Activated CD4-positive, alpha-beta memory T cell treated with anti-CD3 and anti-CD28 coated beads, Interleukin-2, amount 10 ng/mL, durations not matched to agents 7 days and 5 days (primary cell): ENCODE data around the gene MYO7A. TPM values are rescaled to one million over a fixed set of nuclear protein-coding genes. Genes with fewer than 3 reads are reported as not detected.
"Not testable (repeated sequence)": the region's sequence is repeated elsewhere in the genome, so short reads cannot be mapped to it uniquely, and the experiment has no call there.

Source experiments
- CTCF ChIA-PET: fragments of 350-600 bp; sonication (Branson Sonifier 250); formaldehyde crosslinking; loops from one replicate; lab custom pipeline; 2021; ENCODE audit warnings: antibody characterized with exemption, inconsistent platforms; lab: Charles Lee
- POLR2A ChIA-PET: fragments of 350-600 bp; sonication (Branson Sonifier 250); formaldehyde crosslinking; loops from one replicate; lab custom pipeline; 2021; ENCODE audit warnings: antibody characterized with exemption; lab: Charles Lee
- DNase-seq: peaks from one replicate; pipeline ENCODE4 v3.0.0-alpha.2; 2020
- H3K27ac Mint-ChIP-seq: one replicate; pipeline ENCODE4 v1.8.0; 2021; ENCODE audit warnings: mild to moderate bottlenecking, mixed read lengths
- H3K27me3 Mint-ChIP-seq: one replicate; pipeline ENCODE4 v1.8.0; 2021; ENCODE audit warnings: mixed read lengths
- H3K36me3 Mint-ChIP-seq: one replicate; pipeline ENCODE4 v1.8.0; 2021; ENCODE audit warnings: low read depth, mixed read lengths
- H3K4me1 Mint-ChIP-seq: one replicate; pipeline ENCODE4 v1.8.0; 2021; ENCODE audit warnings: mixed read lengths
- H3K4me3 Mint-ChIP-seq: one replicate; pipeline ENCODE4 v1.8.0; 2021; ENCODE audit warnings: mild to moderate bottlenecking, mixed read lengths
- H3K9me3 Mint-ChIP-seq: one replicate; pipeline ENCODE4 v1.8.0; 2021; ENCODE audit warnings: mixed read lengths
- total RNA-seq, 2 experiments: library from RNA; stranded (reverse); gene quantifications; one replicate each; pipeline ENCODE4 v1.2.3, GENCODE V29; 2021

MYO7A gene
- total RNA-seq, 2 experiments from 2014 or later = 0.35 to 0.50 TPM

GRCh38 chr11:77095551-77096490 is 32.2 kb upstream of the MYO7A start:
- ChIA-PET CTCF (interaction anchor here (1.4 kb wide), 1 partner anchor 176 kb away, joined by 3 read pairs; no protein-coding TSS in a partner anchor), POLR2A (no interaction called here)
- Mint-ChIP-seq H3K36me3 (no peaks in the 10 kb centered on the region), H3K4me3 (no peak overlapping the region), H3K9me3 (no peaks in the 10 kb centered on the region), H3K4me1 (peaks cover 4% of the 10 kb centered on the region), H3K27me3 (no peaks in the 10 kb centered on the region), H3K27ac (no peak overlapping the region)
- DNase-seq = no peak

- no peaks in the 10 kb centered on the region for H3K36me3 Mint-ChIP-seq
- DNase-seq = no peak
- no peak overlapping the region for H3K27ac Mint-ChIP-seq
- no peaks in the 10 kb centered on the region for H3K4me1 Mint-ChIP-seq
- H3K4me3 Mint-ChIP-seq = no peak overlapping the region
- ChIA-PET POLR2A (no interaction called here), CTCF (interaction anchor here (0.7 kb wide), 1 partner anchor 38 kb away, joined by 5 read pairs; no protein-coding TSS in a partner anchor)
- H3K27me3 Mint-ChIP-seq = no peaks in the 10 kb centered on the region
- H3K9me3 Mint-ChIP-seq = no peaks in the 10 kb centered on the region
Measured at GRCh38 chr11:77096591-77097019, 31.4 kb upstream of the MYO7A start.

DNA sequence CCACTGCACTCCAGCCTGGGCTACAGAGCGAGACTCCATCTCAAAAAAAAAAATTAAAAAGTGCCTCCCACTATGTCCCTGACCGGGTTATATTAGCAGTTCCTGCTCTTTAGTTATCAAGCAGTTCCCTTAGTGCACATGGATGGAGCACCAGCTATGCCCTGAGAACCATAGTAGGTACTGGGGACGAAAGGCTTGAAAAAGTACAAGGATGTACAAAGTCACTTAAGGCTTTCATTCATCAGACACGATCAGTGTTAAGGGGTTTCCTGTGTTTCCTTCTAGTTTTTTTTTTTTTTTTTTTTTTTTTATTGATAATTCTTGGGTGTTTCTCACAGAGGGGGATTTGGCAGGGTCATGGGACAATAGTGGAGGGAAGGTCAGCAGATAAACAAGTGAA is 30.9 kb upstream of the MYO7A start:
- H3K27ac Mint-ChIP-seq, H3K4me3 Mint-ChIP-seq, POLR2A ChIA-PET, H3K4me1 Mint-ChIP-seq, H3K27me3 Mint-ChIP-seq, DNase-seq, H3K9me3 Mint-ChIP-seq, H3K36me3 Mint-ChIP-seq: not testable (repeated sequence)
- CTCF ChIA-PET = interaction anchor here (0.7 kb wide), 1 partner anchor 37 kb away, joined by 5 read pairs; no protein-coding TSS in a partner anchor

DNA sequence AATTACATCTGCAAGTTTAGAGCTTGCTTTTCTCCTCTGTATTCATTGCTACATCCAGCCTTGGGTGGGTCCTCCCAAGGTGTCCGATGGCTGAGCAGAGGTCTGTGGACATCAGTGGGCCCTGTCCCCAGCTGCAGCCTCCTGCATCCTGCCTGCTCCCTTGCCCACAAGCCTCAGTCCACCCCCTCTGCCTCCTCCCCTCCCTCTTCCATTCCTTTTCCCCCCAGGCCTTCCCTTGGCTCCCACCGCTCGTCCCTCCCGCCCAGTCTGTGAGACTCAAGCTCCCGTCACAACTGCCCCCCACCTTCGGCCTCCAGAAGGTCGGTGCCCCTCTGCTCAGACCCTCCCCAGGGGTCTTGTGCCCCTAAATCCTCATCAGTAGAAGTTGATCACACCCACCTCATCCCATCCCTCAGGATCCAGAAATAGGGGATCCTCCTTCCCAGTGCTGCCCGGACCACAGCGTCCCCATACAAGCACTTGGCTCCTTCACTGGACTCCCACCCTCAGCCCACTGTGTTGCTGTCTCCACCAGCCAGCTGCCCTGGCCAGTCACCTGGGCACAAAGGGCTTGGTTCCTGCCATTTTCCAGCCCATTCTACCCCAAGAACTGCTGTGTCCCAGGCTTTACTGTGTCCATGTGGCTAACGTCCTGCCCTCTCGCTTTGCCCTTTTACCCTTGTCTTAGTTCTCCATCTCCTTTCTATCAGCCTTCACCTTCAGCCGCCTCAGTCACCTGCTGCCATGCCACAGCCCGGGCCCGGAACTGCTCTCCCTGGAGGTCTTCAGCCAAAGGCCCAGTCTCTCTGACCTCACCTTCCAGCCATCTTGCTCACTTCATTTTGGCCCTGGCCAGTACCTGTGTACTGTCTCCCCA is 27.6 kb upstream of the MYO7A start:
- ChIA-PET CTCF (interaction anchor here (1.1 to 1.6 kb wide), 2 partner anchors 9 to 10 kb away, joined by 4 to 6 read pairs; no protein-coding TSS in a partner anchor), POLR2A (no interaction called here)
- no peak overlapping the region for H3K27ac Mint-ChIP-seq

DNA sequence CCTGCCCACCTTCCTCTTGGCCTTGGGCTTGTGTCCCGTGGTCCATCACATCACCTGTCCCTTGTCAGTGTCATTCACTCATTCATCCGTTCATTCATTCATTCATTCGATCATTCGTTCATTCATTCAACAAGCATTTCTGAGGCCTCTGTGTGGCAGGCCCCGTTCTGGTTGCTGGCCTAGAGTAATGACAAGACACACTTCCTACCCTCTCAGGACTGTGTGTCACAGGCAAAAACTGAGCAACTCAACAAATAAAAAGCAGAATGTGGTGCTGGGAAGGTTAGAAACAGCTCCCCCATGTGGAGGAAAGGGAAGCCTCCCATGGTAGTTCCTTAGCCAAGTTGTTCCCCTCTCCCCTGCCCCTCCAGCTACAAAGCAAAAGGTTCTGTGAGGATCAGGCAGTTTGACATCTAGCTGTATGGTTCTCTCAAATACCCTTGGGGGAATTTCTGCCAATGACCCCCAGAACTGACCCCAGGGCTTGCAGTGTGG is 27.0 kb upstream of the MYO7A start:
- no peak overlapping the region for H3K4me3 Mint-ChIP-seq
- no peak for DNase-seq

More for the DNA sequence above, 27.6 kb upstream of the MYO7A start:
- Mint-ChIP-seq H3K27me3 (no peaks in the 10 kb centered on the region), H3K36me3 (no peaks in the 10 kb centered on the region), H3K9me3 (no peaks in the 10 kb centered on the region), H3K4me3 (no peak overlapping the region), H3K4me1 (no peaks in the 10 kb centered on the region)
- DNase-seq = no peak

GRCh38 chr11:77102246-77103210 is 25.5 kb upstream of the MYO7A start, which contains the start of gene OMP:
TSS of gene OMP (plus strand) at chr11:77102840. CDS start at chr11:77102840, 0 bp downstream.
- Mint-ChIP-seq H3K27me3 (no peaks in the 10 kb centered on the region), H3K4me1 (no peaks in the 10 kb centered on the region), H3K27ac (no peak within 1 kb of the TSS), H3K36me3 (no peaks in the 10 kb centered on the region), H3K9me3 (no peaks in the 10 kb centered on the region), H3K4me3 (no peak within 1 kb of the TSS)
- POLR2A ChIA-PET = no interaction called here
- CTCF ChIA-PET = interaction anchor here (1.0 to 1.6 kb wide), 2 partner anchors 11 to 25 kb away, joined by 3 to 6 read pairs; no protein-coding TSS in a partner anchor
- DNase-seq = no peak

More for the DNA sequence above, 27.0 kb upstream of the MYO7A start:
- H3K36me3 Mint-ChIP-seq = no peaks in the 10 kb centered on the region
- POLR2A ChIA-PET = no interaction called here
- H3K4me1 Mint-ChIP-seq = no peaks in the 10 kb centered on the region
- H3K9me3 Mint-ChIP-seq = no peaks in the 10 kb centered on the region
- no peak overlapping the region for H3K27ac Mint-ChIP-seq
- H3K27me3 Mint-ChIP-seq = no peaks in the 10 kb centered on the region
- CTCF ChIA-PET = interaction anchor here (1.0 to 1.6 kb wide), 3 partner anchors 9 to 26 kb away, joined by 3 to 6 read pairs (median 4); no protein-coding TSS in a partner anchor

DNA sequence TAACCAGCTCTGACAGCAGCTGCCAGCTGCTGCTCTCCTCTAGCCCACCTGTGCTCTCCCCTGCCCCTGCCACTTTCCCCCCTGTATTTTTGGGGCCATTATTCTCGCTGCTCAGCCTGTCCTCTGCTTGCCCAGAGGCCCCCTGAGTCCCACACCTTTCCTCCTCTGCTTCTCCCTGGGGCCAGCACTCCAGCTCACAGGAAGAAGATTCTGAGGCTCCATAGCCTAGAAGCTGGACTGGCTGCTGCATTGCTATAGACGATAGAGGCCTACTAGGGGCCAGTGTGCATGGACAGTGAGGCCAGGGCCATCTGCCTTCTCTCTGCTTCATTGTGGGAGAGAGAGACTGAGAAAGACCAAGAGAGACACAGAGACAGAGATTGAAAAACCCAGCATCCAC is 24.7 kb upstream of the MYO7A start:
- CTCF ChIA-PET = interaction anchor here (2.2 kb wide), 1 partner anchor 12 kb away, joined by 9 read pairs; no protein-coding TSS in a partner anchor
- Mint-ChIP-seq H3K36me3 (no peaks in the 10 kb centered on the region), H3K27me3 (no peaks in the 10 kb centered on the region)

GRCh38 chr11:77104727-77105126 is 23.3 kb upstream of the MYO7A start:
- no peak for DNase-seq
- Mint-ChIP-seq H3K4me3 (no peak overlapping the region), H3K9me3 (no peaks in the 10 kb centered on the region), H3K36me3 (no peaks in the 10 kb centered on the region), H3K27ac (no peak overlapping the region), H3K4me1 (no peaks in the 10 kb centered on the region), H3K27me3 (no peaks in the 10 kb centered on the region)
- CTCF ChIA-PET = interaction anchor here (0.8 to 2.2 kb wide), 3 partner anchors 10 to 57 kb away, joined by 3 to 9 read pairs (median 3); no protein-coding TSS in a partner anchor
- POLR2A ChIA-PET = no interaction called here

More for the DNA sequence above, 24.7 kb upstream of the MYO7A start:
- no peak overlapping the region for H3K4me3 Mint-ChIP-seq
- no peaks in the 10 kb centered on the region for H3K9me3 Mint-ChIP-seq
- no peaks in the 10 kb centered on the region for H3K4me1 Mint-ChIP-seq
- POLR2A ChIA-PET = no interaction called here
- no peak overlapping the region for H3K27ac Mint-ChIP-seq
- DNase-seq = no peak

- no peaks in the 10 kb centered on the region for H3K4me1 Mint-ChIP-seq
- H3K36me3 Mint-ChIP-seq = no peaks in the 10 kb centered on the region
- POLR2A ChIA-PET = no interaction called here
- H3K9me3 Mint-ChIP-seq = no peaks in the 10 kb centered on the region
- H3K27me3 Mint-ChIP-seq = no peaks in the 10 kb centered on the region
- CTCF ChIA-PET = interaction anchor here (1.7 kb wide), 1 partner anchor 21 kb away, joined by 5 read pairs; no protein-coding TSS in a partner anchor
- no peak overlapping the region for H3K27ac Mint-ChIP-seq
- no peak for DNase-seq
- H3K4me3 Mint-ChIP-seq = no peak overlapping the region
Measured at GRCh38 chr11:77106321-77106720, 21.7 kb upstream of the MYO7A start.

DNA sequence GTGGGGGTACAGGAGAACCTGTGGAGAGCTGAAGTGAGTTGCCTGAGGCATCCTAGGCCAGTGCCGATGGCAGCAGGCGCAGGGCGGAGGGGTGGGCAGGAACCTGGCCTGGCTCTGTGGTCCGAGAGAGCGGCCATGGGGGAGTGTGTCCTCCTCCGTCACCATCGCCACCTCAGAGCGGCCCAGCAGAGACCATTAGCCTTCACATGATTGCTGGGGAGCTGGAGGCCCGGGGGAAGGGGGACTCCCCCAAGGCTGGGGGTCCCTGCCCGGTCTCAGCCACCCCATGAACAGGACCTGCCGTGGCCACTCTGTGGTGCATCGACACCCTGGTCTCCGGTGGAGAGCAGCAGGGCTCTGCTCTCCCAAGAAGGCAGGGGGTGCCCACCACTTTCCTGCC is 21.3 kb upstream of the MYO7A start:
- Mint-ChIP-seq H3K27me3 (no peaks in the 10 kb centered on the region), H3K4me3 (no peak overlapping the region), H3K36me3 (no peaks in the 10 kb centered on the region), H3K4me1 (no peaks in the 10 kb centered on the region), H3K9me3 (no peaks in the 10 kb centered on the region), H3K27ac (no peak overlapping the region)
- CTCF ChIA-PET = interaction anchor here (1.5 to 1.7 kb wide), 2 partner anchors 15 to 20 kb away, joined by 5 read pairs; no protein-coding TSS in a partner anchor
- DNase-seq = no peak
- POLR2A ChIA-PET = no interaction called here

GRCh38 chr11:77107950-77108349 is 20.1 kb upstream of the MYO7A start:
- DNase-seq = no peak
- Mint-ChIP-seq H3K4me1 (no peaks in the 10 kb centered on the region), H3K27me3 (no peaks in the 10 kb centered on the region), H3K4me3 (no peak overlapping the region), H3K9me3 (no peaks in the 10 kb centered on the region), H3K27ac (no peak overlapping the region), H3K36me3 (no peaks in the 10 kb centered on the region)
- CTCF ChIA-PET = interaction anchor here (1.5 kb wide), 1 partner anchor 16 kb away, joined by 5 read pairs; no protein-coding TSS in a partner anchor
- POLR2A ChIA-PET = no interaction called here
